IMR-90 (cell line): ENCODE data around the gene ARHGAP10. TPM values are rescaled to one million over a fixed set of nuclear protein-coding genes. Genes with fewer than 3 reads are reported as not detected.

ENCODE experiments used
- ATAC-seq: fragments of 200-7000 bp; cut with Tn5 transposase; 2 replicates; pipeline ENCODE4 v1.9.1; 2020; ENCODE audit warnings: low read depth, mild to moderate bottlenecking, moderate library complexity
- BruUV-seq: library from RNA; stranded (reverse); fragments of 400-500 nt; replicated peaks from 2 replicates; lab custom pipeline; 2021; lab: Mats Ljungman, UMichigan
- CTCF ChIA-PET: fragments of 300-600 bp; formaldehyde crosslinking; extraction: SDS; loops from one replicate; lab custom pipeline; 2021; ENCODE audit warnings: antibody characterized with exemption; lab: Yijun Ruan, JAX
- POLR2A ChIA-PET: fragments of 300-600 bp; sonication (Branson Sonifier 250); formaldehyde crosslinking; loops from one replicate; lab custom pipeline; 2022; ENCODE audit warnings: antibody characterized with exemption; ENCODE audit not compliant: unreplicated experiment; lab: Charles Lee
- DNase-seq: peaks from one replicate; pipeline ENCODE4 v3.0.0; 2013
- H2AFZ ChIP-seq: replicated peaks from 2 replicates; pipeline ENCODE3; 2013; ENCODE audit warnings: low read length, mild to moderate bottlenecking; ENCODE audit not compliant: poor library complexity
- H2AK5ac ChIP-seq: 2 replicates; pipeline ENCODE4 v1.6.1; 2013; ENCODE audit warnings: low read depth, low read length, inconsistent platforms
- H2AK9ac ChIP-seq: replicated peaks from 2 replicates; pipeline ENCODE3; 2013; ENCODE audit warnings: mild to moderate bottlenecking, low read depth, low read length, moderate library complexity; ENCODE audit not compliant: poor library complexity
- H2BK120ac ChIP-seq: 2 replicates; pipeline ENCODE4 v1.6.1; 2013; ENCODE audit warnings: low read depth, low read length, inconsistent platforms
- H2BK15ac ChIP-seq: 3 replicates; pipeline ENCODE4 v1.6.1; 2013; ENCODE audit warnings: low read depth, low read length, inconsistent platforms
- H2BK20ac ChIP-seq: 2 replicates; pipeline ENCODE4 v1.6.1; 2013; ENCODE audit warnings: low read depth, mild to moderate bottlenecking, inconsistent platforms, low read length, moderate library complexity
- H2BK5ac ChIP-seq: 2 replicates; pipeline ENCODE4 v1.6.1; 2013; ENCODE audit warnings: mild to moderate bottlenecking, low read depth, low read length, inconsistent platforms; ENCODE audit not compliant: poor library complexity, severe bottlenecking
- H3K14ac ChIP-seq: replicated peaks from 2 replicates; pipeline ENCODE4 v1.6.1; 2013; ENCODE audit warnings: low read depth, low read length, inconsistent platforms
- H3K18ac ChIP-seq: 2 replicates; pipeline ENCODE4 v1.6.1; 2013; ENCODE audit warnings: low read depth, low read length, control low read depth
- H3K23ac ChIP-seq: 2 replicates; pipeline ENCODE4 v1.6.1; 2013; ENCODE audit warnings: low read depth, low read length, inconsistent platforms
- H3K27ac ChIP-seq: 2 replicates; pipeline ENCODE4 v1.5.1; 2013; ENCODE audit warnings: mild to moderate bottlenecking, control low read depth, low read length; ENCODE audit not compliant: insufficient read depth
- H3K27me3 ChIP-seq: 2 replicates; pipeline ENCODE4 v1.6.1; 2013; ENCODE audit warnings: low read length; ENCODE audit not compliant: control insufficient read depth, insufficient read depth
- H3K36me3 ChIP-seq: 2 replicates; pipeline ENCODE4 v1.6.1; 2013; ENCODE audit warnings: low read length, mixed read lengths; ENCODE audit not compliant: control insufficient read depth, insufficient read depth
- H3K4ac ChIP-seq: 2 replicates; pipeline ENCODE4 v1.6.1; 2013; ENCODE audit warnings: low read depth, low read length, inconsistent platforms
- H3K4me1 ChIP-seq: 2 replicates; pipeline ENCODE4 v1.6.1; 2013; ENCODE audit warnings: low read length, mixed read lengths; ENCODE audit not compliant: control insufficient read depth, insufficient read depth
- H3K4me2 ChIP-seq: 2 replicates; pipeline ENCODE4 v1.6.1; 2013; ENCODE audit warnings: low read depth, mild to moderate bottlenecking, control low read depth, low read length, moderate library complexity
- H3K4me3 ChIP-seq: 2 replicates; pipeline ENCODE4 v1.5.1; 2013; ENCODE audit warnings: low read depth, mild to moderate bottlenecking, control low read depth, low read length, moderate library complexity; ENCODE audit not compliant: insufficient read depth
- H3K56ac ChIP-seq: 2 replicates; pipeline ENCODE4 v1.6.1; 2013; ENCODE audit warnings: low read length, inconsistent platforms; ENCODE audit not compliant: insufficient read depth; ENCODE audit errors: extremely low read depth
- H3K79me1 ChIP-seq, 2 experiments: 2 replicates each; pipeline ENCODE4 v1.6.1; 2013; ENCODE audit warnings: low read length in 2 of 2, inconsistent platforms in 1 of 2, low read depth in 1 of 2
- H3K9ac ChIP-seq: 2 replicates; pipeline ENCODE4 v1.6.1; 2013; ENCODE audit warnings: low read depth, low read length, control low read depth
- H3K9me1 ChIP-seq: 2 replicates; pipeline ENCODE4 v1.6.1; 2013; ENCODE audit warnings: low read length, inconsistent platforms; ENCODE audit not compliant: insufficient read depth
- H3K9me3 ChIP-seq: 2 replicates; pipeline ENCODE4 v1.6.1; 2013; ENCODE audit warnings: low read length; ENCODE audit not compliant: control insufficient read depth, insufficient read depth
- H4K20me1 ChIP-seq: 2 replicates; pipeline ENCODE4 v1.6.1; 2013; ENCODE audit warnings: low read length, inconsistent platforms; ENCODE audit not compliant: insufficient read depth
- H4K5ac ChIP-seq: 2 replicates; pipeline ENCODE4 v1.6.1; 2013; ENCODE audit warnings: mild to moderate bottlenecking, low read depth, low read length, control low read depth
- H4K8ac ChIP-seq, 2 experiments: 2 replicates each; pipeline ENCODE4 v1.6.1; 2013; ENCODE audit warnings: low read depth in 2 of 2, low read length in 2 of 2, control low read depth in 1 of 2, inconsistent platforms in 1 of 2
- H4K91ac ChIP-seq: 2 replicates; pipeline ENCODE4 v1.6.1; 2013; ENCODE audit warnings: low read depth, low read length, inconsistent platforms; ENCODE audit not compliant: insufficient read depth
- CEBPB ChIP-seq: IDR thresholded peaks from 2 replicates; pipeline ENCODE4 v1.6.1; 2012; ENCODE audit warnings: low read depth, low read length, improper control_type of control experiment
- FOS ChIP-seq: fragments of 150-350 bp; IDR thresholded peaks from 2 replicates; pipeline ENCODE4 v1.6.1; 2016; ENCODE audit warnings: low read depth, low read length
- MXI1 ChIP-seq: IDR thresholded peaks from 2 replicates; pipeline ENCODE4 v1.6.1; 2012; ENCODE audit warnings: low read depth, mild to moderate bottlenecking, low read length, moderate library complexity, borderline replicate concordance
- RAD21 ChIP-seq: IDR thresholded peaks from 2 replicates; pipeline ENCODE4 v1.6.1; 2012; ENCODE audit warnings: low read length, improper control_type of control experiment
- RCOR1 ChIP-seq: IDR thresholded peaks from 2 replicates; pipeline ENCODE4 v1.6.1; 2012; ENCODE audit warnings: mild to moderate bottlenecking, low read length, improper control_type of control experiment; ENCODE audit not compliant: insufficient replicate concordance
- SMC3 ChIP-seq: fragments of 150-350 bp; IDR thresholded peaks from 2 replicates; pipeline ENCODE4 v1.6.1; 2016; ENCODE audit warnings: low read depth, mild to moderate bottlenecking, antibody characterized with exemption, low read length, moderate library complexity
- WGBS, 2 experiments: methylation state at CpG; one replicate each; pipeline versions ENCODE4 v1.1.5 to v1.1.7; 2013; ENCODE audit warnings: missing lambda C conversion rate in 2 of 2; ENCODE audit not compliant: insufficient read length in 1 of 2; ENCODE audit errors: extremely low coverage in 2 of 2; 5-methylcytosine and 5-hydroxymethylcytosine counted together
- dilution Hi-C: fragments of 300-500 bp; cut with HindIII; formaldehyde crosslinking; loops from one replicate; pipeline ENCODE4 v1.14.3; 2018; ENCODE audit warnings: low sequenced_read_pairs; ENCODE audit not compliant: unreplicated experiment
- in situ Hi-C: fragments of 300-500 bp; cut with MboI; formaldehyde crosslinking; loops from 3 replicates; pipeline ENCODE4 v1.14.3; 2019; ENCODE audit warnings: low sequenced_read_pairs, inconsistent platforms, mixed read lengths
- intact Hi-C: fragments of 100-400 bp; cut with micrococcal nuclease; formaldehyde crosslinking; loops from 2 replicates; pipeline ENCODE4 v1.10.0; 2022
- polyA plus RNA-seq, 3 experiments: library from polyadenylated mRNA; depleted of rRNA; stranded (reverse); fragments of >200 nt; gene quantifications; 2 replicates each; pipeline ENCODE4 v1.2.3, GENCODE V29; 2012; ENCODE audit warnings: low replicate concordance in 1 of 3
- total RNA-seq: library from RNA; depleted of rRNA; stranded (reverse); fragments of >200 nt; gene quantifications from 2 replicates; pipeline ENCODE4 v1.2.3, GENCODE V29; 2012
- TF ChIP-seq, protein P1 (sequence below): conservative IDR thresholded peaks from 2 replicates; pipeline ENCODE4 v1.5.1; 2012; ENCODE audit warnings: mild to moderate bottlenecking, low read depth, low read length, improper control_type of control experiment
- TF ChIP-seq, protein P2 (sequence below): fragments of 150-350 bp; IDR thresholded peaks from 2 replicates; pipeline ENCODE4 v1.6.1; 2016; ENCODE audit warnings: low read depth, mild to moderate bottlenecking, low read length, moderate library complexity, borderline replicate concordance
- TF ChIP-seq, protein P3 (sequence below): fragments of 150-350 bp; IDR thresholded peaks from 2 replicates; pipeline ENCODE4 v1.6.1; 2017; ENCODE audit warnings: mild to moderate bottlenecking, antibody characterized with exemption, low read length, low read depth

Gene ARHGAP10
- total and polyA plus RNA-seq, 2 of the 4 experiments (the other 2 are of a cell fraction), result 27.1 to 29.4 TPM

DNA sequence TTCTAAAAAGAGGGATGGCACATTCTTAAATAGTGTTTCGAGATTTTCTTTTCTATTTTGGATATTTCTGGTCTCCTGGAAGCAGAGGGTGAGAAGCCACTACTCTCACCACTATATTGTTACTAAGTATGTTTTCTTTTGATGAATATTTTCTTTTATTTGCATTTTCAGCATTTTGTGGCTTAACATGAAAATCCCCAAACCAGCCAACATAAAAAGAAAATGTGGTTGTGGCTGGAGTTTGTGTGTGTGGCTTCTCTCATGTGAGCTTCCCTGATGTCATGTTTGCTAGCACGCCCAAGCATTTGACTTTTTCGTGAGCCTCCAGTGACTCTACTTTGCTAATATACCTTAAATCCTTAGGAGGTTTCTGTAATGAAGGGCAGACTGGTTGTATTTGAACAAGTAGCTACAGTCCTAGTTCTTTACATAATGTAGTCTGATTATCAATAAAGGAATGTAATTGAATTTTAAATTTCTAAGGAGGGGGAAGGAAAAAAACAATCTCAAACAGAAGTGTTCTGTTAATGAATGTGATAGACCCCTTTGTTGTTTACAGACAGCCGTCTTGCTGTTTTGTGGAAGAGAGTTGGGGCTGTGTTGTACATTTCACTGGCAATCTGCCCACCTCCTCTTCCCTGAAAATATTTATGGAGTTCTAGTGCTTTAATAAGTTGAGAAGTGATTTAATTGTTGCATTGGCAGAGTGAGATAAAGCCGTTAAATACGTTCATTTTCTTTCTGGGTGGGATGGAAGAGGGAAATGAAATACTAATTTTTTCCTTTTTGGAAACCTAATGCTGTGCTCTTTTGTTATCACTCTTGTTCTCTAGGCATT lies 114.6 kb downstream of the ARHGAP10 start (continued):
- TF ChIP-seq RCOR1 (no peak), MXI1 (no peak)

DNA sequence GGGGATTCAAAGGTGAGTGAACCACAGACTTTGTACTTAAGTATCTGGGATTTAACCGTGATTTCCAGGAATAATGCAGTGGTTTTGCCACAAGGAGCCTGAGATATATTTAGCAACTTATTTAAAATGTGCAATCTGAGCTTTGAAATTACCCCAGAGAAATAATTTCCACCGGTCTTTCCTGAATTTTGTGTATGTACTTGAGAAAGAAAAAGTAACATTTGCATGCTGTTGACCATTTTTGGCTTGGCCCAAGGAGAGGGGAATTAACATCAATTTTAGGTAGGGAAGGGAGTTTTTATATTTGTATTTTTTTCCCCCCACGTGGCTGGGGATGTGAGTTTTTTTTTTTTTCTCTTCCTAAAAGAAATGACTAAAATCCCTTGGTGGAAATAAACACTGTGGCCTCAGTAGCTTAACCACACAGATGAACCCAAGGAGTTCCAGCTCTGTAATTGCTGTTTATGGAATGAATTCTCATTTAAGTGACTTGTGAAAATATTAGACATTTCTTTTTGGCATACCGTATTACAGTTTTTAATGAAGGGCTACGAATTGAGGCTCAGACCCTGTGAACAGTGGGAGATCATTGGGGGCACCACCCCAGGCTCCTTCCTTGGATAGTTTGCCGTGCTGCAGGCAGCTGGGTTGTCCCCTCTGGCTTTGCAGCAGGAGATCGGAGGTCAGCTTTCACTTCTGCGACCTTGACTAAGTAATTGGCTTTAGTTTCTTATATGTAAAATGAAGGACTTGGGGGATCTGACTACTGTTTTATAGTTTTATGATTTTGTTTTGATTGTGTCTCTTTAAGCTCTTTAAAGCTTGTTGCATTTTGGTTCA lies 116.1 kb downstream of the ARHGAP10 start:
- no peak overlapping the region for H2AFZ ChIP-seq
- peak overlapping the region; percentile 64; the same call in 1 of the 2 replicates for H3K27ac ChIP-seq
- 0 out of 4 replicates have a peak overlapping the region, but pooled peaks of 1 of the 2 experiments have one; percentile 14 for H4K8ac ChIP-seq
- CTCF ChIA-PET, result interaction anchor here (0.8 to 2.3 kb wide), 5 partner anchors 10 to 19 kb away, joined by 3 to 6 read pairs (median 3); no protein-coding TSS in a partner anchor
- H3K18ac ChIP-seq, result peak overlapping the region; percentile 42; the same call in 1 of the 2 replicates
- WGBS, 2 experiments, result 41% methylated on average over 3 of the region's 8 CpGs; no CpG with 5 or more reads in 1 of the 2 experiments
- H3K9me3 ChIP-seq, result no peaks in the 10 kb centered on the region; the same call in 1 of the 2 replicates
- peaks cover 45 to 76% of the 10 kb centered on the region in 2 experiments for H3K79me1 ChIP-seq
- H2BK20ac ChIP-seq, result no peak overlapping the region
- no peak overlapping the region; the same call in 1 of the 2 replicates for H4K91ac ChIP-seq
- no peaks in the 10 kb centered on the region for H3K27me3 ChIP-seq
- no peak overlapping the region for H3K4me3 ChIP-seq
- ATAC-seq (peak; percentile 49; the same call in 1 of the 2 replicates), DNase-seq (no peak)
- H3K14ac ChIP-seq, result peak overlapping the region; percentile 43
- in situ Hi-C loops (no loop called here), intact Hi-C loops (loop anchor here (5.0 kb wide), 1 partner anchor 116 kb away; the partner anchor contains the start of gene ARHGAP10), dilution Hi-C loops (no loop called here)
- peaks cover 6% of the 10 kb centered on the region for H3K36me3 ChIP-seq
- no peak overlapping the region for H3K56ac ChIP-seq
- H3K4me2 ChIP-seq, result peak overlapping the region; percentile 73
- H2BK120ac ChIP-seq, result no peak overlapping the region
- H3K4ac ChIP-seq, result peak overlapping the region; percentile 33; the same call in 1 of the 2 replicates
- H3K4me1 ChIP-seq, result peaks cover 15% of the 10 kb centered on the region
- H3K9ac ChIP-seq, result no peak overlapping the region
- peak overlapping the region; percentile 3 for H2BK5ac ChIP-seq
- no peak overlapping the region for H2AK5ac ChIP-seq
- peaks cover 12% of the 10 kb centered on the region for H4K20me1 ChIP-seq
- H2BK15ac ChIP-seq, result no peak overlapping the region
- peak overlapping the region; percentile 22 for H4K5ac ChIP-seq
- POLR2A ChIA-PET, result no interaction called here
- H3K9me1 ChIP-seq, result no peaks in the 10 kb centered on the region; the same call in 1 of the 2 replicates
- no peak overlapping the region for H3K23ac ChIP-seq
- no peak overlapping the region for H2AK9ac ChIP-seq
- BruUV-seq, result no TSS peak
- TF ChIP-seq, protein P1, sequence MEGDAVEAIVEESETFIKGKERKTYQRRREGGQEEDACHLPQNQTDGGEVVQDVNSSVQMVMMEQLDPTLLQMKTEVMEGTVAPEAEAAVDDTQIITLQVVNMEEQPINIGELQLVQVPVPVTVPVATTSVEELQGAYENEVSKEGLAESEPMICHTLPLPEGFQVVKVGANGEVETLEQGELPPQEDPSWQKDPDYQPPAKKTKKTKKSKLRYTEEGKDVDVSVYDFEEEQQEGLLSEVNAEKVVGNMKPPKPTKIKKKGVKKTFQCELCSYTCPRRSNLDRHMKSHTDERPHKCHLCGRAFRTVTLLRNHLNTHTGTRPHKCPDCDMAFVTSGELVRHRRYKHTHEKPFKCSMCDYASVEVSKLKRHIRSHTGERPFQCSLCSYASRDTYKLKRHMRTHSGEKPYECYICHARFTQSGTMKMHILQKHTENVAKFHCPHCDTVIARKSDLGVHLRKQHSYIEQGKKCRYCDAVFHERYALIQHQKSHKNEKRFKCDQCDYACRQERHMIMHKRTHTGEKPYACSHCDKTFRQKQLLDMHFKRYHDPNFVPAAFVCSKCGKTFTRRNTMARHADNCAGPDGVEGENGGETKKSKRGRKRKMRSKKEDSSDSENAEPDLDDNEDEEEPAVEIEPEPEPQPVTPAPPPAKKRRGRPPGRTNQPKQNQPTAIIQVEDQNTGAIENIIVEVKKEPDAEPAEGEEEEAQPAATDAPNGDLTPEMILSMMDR, result no peak
- TF ChIP-seq SMC3 (no peak), FOS (no peak), CEBPB (no peak), RAD21 (no peak)
- TF ChIP-seq, protein P2, sequence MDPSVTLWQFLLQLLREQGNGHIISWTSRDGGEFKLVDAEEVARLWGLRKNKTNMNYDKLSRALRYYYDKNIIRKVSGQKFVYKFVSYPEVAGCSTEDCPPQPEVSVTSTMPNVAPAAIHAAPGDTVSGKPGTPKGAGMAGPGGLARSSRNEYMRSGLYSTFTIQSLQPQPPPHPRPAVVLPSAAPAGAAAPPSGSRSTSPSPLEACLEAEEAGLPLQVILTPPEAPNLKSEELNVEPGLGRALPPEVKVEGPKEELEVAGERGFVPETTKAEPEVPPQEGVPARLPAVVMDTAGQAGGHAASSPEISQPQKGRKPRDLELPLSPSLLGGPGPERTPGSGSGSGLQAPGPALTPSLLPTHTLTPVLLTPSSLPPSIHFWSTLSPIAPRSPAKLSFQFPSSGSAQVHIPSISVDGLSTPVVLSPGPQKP, result no peak
- TF ChIP-seq, protein P3, sequence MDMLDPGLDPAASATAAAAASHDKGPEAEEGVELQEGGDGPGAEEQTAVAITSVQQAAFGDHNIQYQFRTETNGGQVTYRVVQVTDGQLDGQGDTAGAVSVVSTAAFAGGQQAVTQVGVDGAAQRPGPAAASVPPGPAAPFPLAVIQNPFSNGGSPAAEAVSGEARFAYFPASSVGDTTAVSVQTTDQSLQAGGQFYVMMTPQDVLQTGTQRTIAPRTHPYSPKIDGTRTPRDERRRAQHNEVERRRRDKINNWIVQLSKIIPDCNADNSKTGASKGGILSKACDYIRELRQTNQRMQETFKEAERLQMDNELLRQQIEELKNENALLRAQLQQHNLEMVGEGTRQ, result no peak
